GM12801 (cell line): ENCODE data around the gene RAB3GAP2.

Source experiments
- TF ChIP-seq, protein P1 (sequence below): IDR thresholded peaks from one replicate; pipeline ENCODE4 v1.5.1; 2011; ENCODE audit warnings: control low read depth; ENCODE audit not compliant: insufficient read length; ENCODE audit errors: extremely low read depth

The RAB3GAP2 gene

DNA sequence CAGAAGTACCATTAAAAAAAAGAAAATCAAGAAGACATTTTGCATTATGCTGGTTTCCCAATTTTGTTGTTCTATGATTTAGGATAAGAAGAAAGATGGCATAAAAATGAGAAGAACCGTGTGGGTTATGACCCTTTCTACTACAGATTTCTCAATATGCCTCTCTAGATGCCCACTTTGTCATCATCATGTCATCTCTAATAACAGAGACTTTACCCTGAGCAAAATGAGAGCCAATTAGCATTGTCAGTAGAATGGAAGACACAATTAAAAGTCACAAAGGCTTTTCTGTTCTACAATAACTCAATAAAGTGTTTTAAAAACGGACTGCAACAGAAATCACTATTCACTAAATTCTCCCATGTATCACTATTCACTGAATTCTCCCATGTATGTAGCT is 85.5 kb downstream of the RAB3GAP2 start:
- TF ChIP-seq, protein P1, sequence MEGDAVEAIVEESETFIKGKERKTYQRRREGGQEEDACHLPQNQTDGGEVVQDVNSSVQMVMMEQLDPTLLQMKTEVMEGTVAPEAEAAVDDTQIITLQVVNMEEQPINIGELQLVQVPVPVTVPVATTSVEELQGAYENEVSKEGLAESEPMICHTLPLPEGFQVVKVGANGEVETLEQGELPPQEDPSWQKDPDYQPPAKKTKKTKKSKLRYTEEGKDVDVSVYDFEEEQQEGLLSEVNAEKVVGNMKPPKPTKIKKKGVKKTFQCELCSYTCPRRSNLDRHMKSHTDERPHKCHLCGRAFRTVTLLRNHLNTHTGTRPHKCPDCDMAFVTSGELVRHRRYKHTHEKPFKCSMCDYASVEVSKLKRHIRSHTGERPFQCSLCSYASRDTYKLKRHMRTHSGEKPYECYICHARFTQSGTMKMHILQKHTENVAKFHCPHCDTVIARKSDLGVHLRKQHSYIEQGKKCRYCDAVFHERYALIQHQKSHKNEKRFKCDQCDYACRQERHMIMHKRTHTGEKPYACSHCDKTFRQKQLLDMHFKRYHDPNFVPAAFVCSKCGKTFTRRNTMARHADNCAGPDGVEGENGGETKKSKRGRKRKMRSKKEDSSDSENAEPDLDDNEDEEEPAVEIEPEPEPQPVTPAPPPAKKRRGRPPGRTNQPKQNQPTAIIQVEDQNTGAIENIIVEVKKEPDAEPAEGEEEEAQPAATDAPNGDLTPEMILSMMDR: no peak

DNA sequence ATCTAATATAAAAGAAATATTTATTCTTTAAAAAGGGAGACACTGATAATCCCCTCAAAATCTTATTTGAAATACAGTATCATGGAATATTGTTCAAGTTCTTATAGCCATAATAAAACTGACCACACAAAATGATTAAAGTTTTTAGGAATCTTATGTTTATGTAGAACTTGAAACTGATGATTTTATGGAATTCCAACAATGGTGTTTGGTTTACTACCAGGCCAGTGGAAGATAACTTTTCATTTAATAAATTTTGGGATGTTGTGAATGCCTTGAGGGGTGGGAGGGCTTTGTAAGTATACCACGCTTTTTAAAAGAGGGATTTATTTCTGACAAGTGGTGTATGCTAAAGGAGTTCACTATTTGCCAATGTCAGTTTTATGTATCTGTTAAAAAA is 87.7 kb downstream of the RAB3GAP2 start:
- TF ChIP-seq, protein P1: no peak

DNA sequence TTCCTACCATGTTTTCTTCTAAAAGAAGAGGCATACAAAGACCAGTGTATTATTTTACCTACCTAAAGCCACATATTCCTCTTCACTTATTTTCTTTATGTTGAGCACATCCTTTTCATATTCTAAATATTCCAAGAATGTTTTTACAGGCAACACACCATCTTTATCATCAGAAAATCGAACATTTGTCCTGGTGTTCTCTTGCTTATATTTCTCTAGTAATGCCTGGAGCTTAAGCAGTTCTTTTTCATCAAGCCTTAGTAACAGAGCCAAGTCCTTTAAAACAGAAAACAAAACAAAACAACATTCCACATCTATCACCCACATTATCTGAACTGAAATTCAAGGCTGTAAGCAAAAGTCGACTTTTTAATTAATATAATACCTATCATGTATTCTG is 89.6 kb downstream of the RAB3GAP2 start:
- TF ChIP-seq, protein P1: no peak

DNA sequence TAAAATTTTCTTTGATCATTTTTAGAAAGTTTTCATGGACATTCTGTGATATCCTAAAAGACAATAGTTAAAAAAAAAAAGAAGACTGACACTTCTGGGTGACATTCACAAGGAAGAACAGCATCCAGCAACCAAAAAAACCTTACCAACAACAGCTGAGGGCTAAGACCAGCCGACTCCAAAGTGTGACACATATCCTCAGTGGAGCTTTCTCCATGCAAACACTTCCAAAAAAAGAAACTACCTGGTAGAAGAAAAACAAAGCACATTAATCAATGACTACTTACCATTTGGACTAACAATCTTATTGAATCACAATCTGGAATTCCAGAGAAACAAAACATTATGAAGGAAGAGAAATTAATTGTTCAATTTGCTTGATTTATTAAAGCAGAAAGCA is 90.1 kb downstream of the RAB3GAP2 start:
- TF ChIP-seq, protein P1: no peak

DNA sequence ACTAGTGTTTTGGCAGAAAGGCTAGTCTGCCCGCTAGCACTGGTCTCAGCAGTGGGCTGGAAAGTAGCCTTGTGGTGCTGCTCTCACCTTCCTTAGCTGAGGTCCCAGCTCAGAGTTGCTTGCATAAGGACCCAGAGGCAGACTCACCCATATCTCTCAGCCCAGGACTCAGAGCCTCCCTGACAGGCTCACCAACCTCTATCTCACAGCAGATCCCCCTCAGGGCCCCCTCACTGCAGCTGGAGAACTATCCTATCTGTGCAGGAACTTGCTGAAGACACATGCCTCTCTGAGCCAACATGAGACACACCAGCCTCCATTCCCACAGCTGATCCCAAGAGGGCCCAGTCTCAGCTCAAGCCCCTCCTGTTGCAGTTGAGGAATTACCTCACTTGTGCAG is 95.7 kb downstream of the RAB3GAP2 start:
- TF ChIP-seq, protein P1: no peak

DNA sequence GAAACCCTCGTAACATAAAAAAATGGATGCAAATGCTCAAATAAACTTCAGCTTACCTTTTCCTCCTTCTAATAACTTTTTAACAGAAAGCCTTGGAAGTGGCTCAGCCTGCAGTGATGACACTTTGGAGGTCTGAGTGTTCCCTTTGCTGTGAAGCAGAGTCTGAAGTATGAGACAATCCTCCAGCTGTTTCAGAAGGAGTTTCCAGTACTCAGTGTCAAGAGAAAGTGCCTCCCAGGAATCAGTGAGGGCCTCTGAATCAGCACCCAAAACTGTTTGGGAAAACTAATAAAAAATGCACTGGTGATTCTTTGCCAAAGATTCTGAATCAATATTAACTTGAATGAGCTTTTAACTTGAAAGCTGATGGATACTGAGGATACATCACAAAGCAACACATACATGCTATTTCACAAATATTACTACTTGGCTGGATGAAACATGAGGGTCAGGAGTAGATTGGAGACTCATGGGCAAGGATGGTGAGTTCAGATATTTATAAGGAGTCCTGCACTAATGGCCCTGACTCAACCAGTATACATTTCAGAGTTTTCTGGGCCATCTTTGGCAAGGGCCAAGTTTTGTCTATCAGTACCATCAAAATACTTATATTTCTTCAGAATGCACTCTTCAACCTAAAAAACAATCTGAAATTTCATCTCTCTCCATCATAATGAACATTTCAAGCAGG is 101.3 kb downstream of the RAB3GAP2 start:
- TF ChIP-seq, protein P1: no peak

GRCh38 chr1:220166853-220167252 is 105.4 kb downstream of the RAB3GAP2 start:
- TF ChIP-seq, protein P1: no peak

- TF ChIP-seq, protein P1: no peak
These were observed 107.7 kb downstream of the RAB3GAP2 start for GRCh38 chr1:220164517-220164916.
